SU-DHL-6 (cell line): Measurements from ENCODE around the gene TUBAL3.

ENCODE experiments used
- H2AFZ ChIP-seq: fragments of 200-600 bp; sonication (generic); 2 replicates; pipeline ENCODE4 v1.6.1; 2014; ENCODE audit warnings: low read depth, mild to moderate bottlenecking, moderate library complexity, mixed read lengths, antibody characterized with exemption, low read length; ENCODE audit not compliant: severe bottlenecking
- H3F3A ChIP-seq: fragments of 200-600 bp; shearing (Covaris generic); 2 replicates; pipeline ENCODE4 v1.6.0; 2016; ENCODE audit warnings: antibody characterized with exemption, mild to moderate bottlenecking; ENCODE audit not compliant: insufficient read depth
- H3K27ac ChIP-seq: fragments of 200-600 bp; sonication (generic); 2 replicates; pipeline ENCODE4 v1.5.1; 2016; ENCODE audit warnings: low read depth, mild to moderate bottlenecking, low read length, moderate library complexity, mixed read lengths
- H3K27me3 ChIP-seq: fragments of 200-600 bp; sonication (generic), shearing (Covaris generic); 2 replicates; pipeline ENCODE4 v1.6.0; 2014; ENCODE audit warnings: mild to moderate bottlenecking, low read length
- H3K36me3 ChIP-seq: fragments of 200-600 bp; sonication (generic); 2 replicates; pipeline ENCODE4 v1.6.1; 2014; ENCODE audit warnings: mild to moderate bottlenecking, low read length, mixed read lengths
- H3K4me2 ChIP-seq: fragments of 300-600, 200-600 bp; shearing (Covaris generic), sonication (generic); 2 replicates; pipeline ENCODE4 v1.6.0; 2014; ENCODE audit warnings: low read length, low read depth, mild to moderate bottlenecking; ENCODE audit not compliant: poor library complexity, severe bottlenecking
- H3K4me3 ChIP-seq: fragments of 200-600 bp; sonication (generic); 2 replicates; pipeline ENCODE4 v1.5.1; 2014; ENCODE audit warnings: antibody characterized with exemption, low read length, mild to moderate bottlenecking, mixed read lengths; ENCODE audit not compliant: insufficient read depth, poor library complexity, severe bottlenecking
- H3K79me2 ChIP-seq: fragments of 200-600 bp; sonication (generic); 2 replicates; pipeline ENCODE4 v1.6.1; 2014; ENCODE audit warnings: mild to moderate bottlenecking, low read length, moderate library complexity; ENCODE audit not compliant: insufficient read depth
- H3K9ac ChIP-seq: fragments of 200-600 bp; sonication (generic); 2 replicates; pipeline ENCODE4 v1.7.0; 2014; ENCODE audit warnings: mild to moderate bottlenecking, low read length
- H3K9me2 ChIP-seq: fragments of 200-600 bp; sonication (generic); replicated peaks from 2 replicates; pipeline ENCODE4 v1.6.1; 2014; ENCODE audit warnings: low read length; ENCODE audit not compliant: insufficient read depth
- H3K9me3 ChIP-seq: fragments of 200-600 bp; sonication (generic); 2 replicates; pipeline ENCODE4 v1.6.1; 2014; ENCODE audit warnings: low read length, mixed read lengths; ENCODE audit not compliant: insufficient read depth
- H4K20me1 ChIP-seq: fragments of 200-600 bp; sonication (generic); 2 replicates; pipeline ENCODE4 v1.6.1; 2014; ENCODE audit warnings: low read depth, mild to moderate bottlenecking, antibody characterized with exemption, low read length, moderate library complexity, mixed read lengths
- EZH2phosphoT487 ChIP-seq: fragments of 200-600 bp; sonication (generic), shearing (Covaris generic); conservative IDR thresholded peaks from 2 replicates; pipeline ENCODE4 v1.6.1; 2018; ENCODE audit warnings: mild to moderate bottlenecking, antibody characterized with exemption, low read length, moderate library complexity, mixed read lengths
- TF ChIP-seq, protein P1 (sequence below): fragments of 200-600 bp; sonication (generic); IDR thresholded peaks from one replicate; pipeline ENCODE4 v1.5.1; 2017; ENCODE audit warnings: antibody characterized with exemption, mild to moderate bottlenecking, low read length, moderate library complexity; ENCODE audit not compliant: insufficient read depth, poor library complexity, severe bottlenecking

Gene TUBAL3

DNA sequence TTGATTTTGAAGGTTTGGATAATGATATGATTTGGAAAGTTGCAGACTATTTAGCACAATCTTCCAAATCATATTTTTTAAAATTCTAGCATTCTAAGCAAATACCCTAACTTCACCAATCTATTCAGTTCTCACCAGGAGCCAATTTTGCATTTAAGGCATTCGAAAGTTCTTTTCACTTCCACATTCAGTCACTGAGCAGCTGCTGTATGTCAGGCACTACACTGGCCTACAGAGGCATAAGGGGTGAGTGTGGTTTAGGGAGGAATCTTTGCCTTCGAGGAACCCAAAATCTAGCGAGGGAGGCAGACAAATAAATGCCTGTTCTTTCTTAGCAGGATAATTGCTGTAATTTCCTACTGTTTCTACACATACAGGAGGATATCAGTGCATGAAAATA, 50.6 kb downstream of the TUBAL3 start:
- Histone ChIP-seq H3K4me3 (no peak overlapping the region), H2AFZ (no peak overlapping the region), H3K27me3 (no peaks in the 10 kb centered on the region), H3F3A (no peaks in the 10 kb centered on the region), H4K20me1 (no peaks in the 10 kb centered on the region), H3K4me2 (no peak overlapping the region), H3K79me2 (no peaks in the 10 kb centered on the region), H3K9me2 (no peaks in the 10 kb centered on the region), H3K36me3 (no peaks in the 10 kb centered on the region), H3K9ac (no peak overlapping the region), H3K9me3 (no peaks in the 10 kb centered on the region), H3K27ac (no peak overlapping the region)
- TF ChIP-seq, protein P1, sequence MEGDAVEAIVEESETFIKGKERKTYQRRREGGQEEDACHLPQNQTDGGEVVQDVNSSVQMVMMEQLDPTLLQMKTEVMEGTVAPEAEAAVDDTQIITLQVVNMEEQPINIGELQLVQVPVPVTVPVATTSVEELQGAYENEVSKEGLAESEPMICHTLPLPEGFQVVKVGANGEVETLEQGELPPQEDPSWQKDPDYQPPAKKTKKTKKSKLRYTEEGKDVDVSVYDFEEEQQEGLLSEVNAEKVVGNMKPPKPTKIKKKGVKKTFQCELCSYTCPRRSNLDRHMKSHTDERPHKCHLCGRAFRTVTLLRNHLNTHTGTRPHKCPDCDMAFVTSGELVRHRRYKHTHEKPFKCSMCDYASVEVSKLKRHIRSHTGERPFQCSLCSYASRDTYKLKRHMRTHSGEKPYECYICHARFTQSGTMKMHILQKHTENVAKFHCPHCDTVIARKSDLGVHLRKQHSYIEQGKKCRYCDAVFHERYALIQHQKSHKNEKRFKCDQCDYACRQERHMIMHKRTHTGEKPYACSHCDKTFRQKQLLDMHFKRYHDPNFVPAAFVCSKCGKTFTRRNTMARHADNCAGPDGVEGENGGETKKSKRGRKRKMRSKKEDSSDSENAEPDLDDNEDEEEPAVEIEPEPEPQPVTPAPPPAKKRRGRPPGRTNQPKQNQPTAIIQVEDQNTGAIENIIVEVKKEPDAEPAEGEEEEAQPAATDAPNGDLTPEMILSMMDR = no peak
- no peak for TF ChIP-seq EZH2phosphoT487

DNA sequence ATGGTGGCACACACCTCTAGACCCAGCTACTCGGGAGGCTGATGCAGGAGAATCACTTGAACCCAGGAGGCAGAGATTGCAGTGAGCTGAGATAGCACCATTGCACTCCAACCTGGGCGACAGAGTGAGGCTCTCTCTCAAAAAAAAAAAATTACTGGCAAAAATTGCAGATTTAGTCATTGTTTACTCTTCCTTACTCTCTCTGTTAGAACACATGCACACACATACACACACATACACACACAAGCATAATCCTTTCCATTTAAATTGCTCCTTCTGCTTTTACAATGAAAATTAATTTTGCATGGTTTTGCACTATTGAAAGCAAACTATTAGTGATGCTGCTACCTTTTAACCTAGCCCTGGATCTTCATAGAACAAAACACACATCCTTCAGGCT, 55.3 kb downstream of the TUBAL3 start:
- no peaks in the 10 kb centered on the region for H3K9me3 ChIP-seq
- no peaks in the 10 kb centered on the region for H3K27me3 ChIP-seq
- H3K36me3 ChIP-seq = no peaks in the 10 kb centered on the region
- TF ChIP-seq, protein P1 = no peak
- TF ChIP-seq EZH2phosphoT487 = no peak
- H3F3A ChIP-seq = no peaks in the 10 kb centered on the region
- no peak overlapping the region for H3K4me3 ChIP-seq
- H3K27ac ChIP-seq = no peak overlapping the region
- no peaks in the 10 kb centered on the region for H3K79me2 ChIP-seq
- no peaks in the 10 kb centered on the region for H4K20me1 ChIP-seq
- H2AFZ ChIP-seq = no peak overlapping the region
- no peaks in the 10 kb centered on the region for H3K9me2 ChIP-seq
- H3K9ac ChIP-seq = no peak overlapping the region
- no peak overlapping the region for H3K4me2 ChIP-seq

DNA sequence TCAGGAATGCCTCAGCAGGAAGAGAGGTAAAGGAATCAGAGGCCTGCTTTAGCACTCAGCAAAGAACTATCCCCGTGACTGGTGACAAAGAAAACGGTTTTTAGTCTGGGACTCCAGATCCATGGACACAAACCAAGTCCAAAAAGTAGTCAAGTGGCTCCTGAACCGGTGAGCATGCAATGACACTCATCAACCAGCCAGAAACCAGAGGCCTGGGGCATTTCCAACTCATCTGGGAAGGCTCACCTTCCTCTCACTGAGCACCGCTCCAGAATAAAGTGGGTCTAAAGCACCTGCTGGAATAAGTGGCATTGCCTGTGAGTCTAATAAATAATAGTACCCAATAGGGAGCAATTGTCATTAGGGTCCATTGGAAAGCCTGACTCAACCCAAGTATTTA, 57.7 kb downstream of the TUBAL3 start:
- Histone ChIP-seq H3K4me3 (no peak overlapping the region), H3K4me2 (no peak overlapping the region), H4K20me1 (no peaks in the 10 kb centered on the region), H3F3A (no peaks in the 10 kb centered on the region), H2AFZ (no peak overlapping the region), H3K9ac (no peak overlapping the region), H3K27me3 (no peaks in the 10 kb centered on the region; the same call in 1 of the 2 replicates), H3K27ac (no peak overlapping the region), H3K9me3 (no peaks in the 10 kb centered on the region), H3K9me2 (no peaks in the 10 kb centered on the region), H3K36me3 (no peaks in the 10 kb centered on the region), H3K79me2 (no peaks in the 10 kb centered on the region)
- no peak for TF ChIP-seq EZH2phosphoT487
- TF ChIP-seq, protein P1 = no peak

DNA sequence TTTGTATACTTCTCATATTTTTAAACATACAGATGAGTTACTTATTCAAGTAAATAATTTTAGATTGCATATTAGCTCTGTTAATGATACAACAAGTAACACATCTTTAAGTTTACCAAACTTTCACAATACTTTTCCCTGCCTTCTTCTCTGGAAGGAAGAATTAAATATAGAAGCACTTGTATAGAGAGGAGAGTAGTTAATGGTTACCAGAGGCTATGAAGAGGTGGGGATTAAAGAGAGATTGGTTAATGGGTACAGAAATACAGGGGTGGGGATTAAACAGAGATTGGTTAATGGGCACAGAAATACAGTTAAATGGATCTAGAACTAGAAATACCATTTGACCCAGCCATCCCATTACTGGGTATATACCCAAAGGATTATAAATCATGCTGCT, 59.9 kb downstream of the TUBAL3 start:
- H3K9ac ChIP-seq = no peak overlapping the region

More for the DNA sequence above, 59.9 kb downstream of the TUBAL3 start:
- Histone ChIP-seq H3K27me3 (no peaks in the 10 kb centered on the region; the same call in 1 of the 2 replicates), H2AFZ (no peak overlapping the region), H3K4me3 (no peak overlapping the region), H3K79me2 (no peaks in the 10 kb centered on the region), H4K20me1 (no peaks in the 10 kb centered on the region), H3K9me2 (no peaks in the 10 kb centered on the region), H3K4me2 (no peak overlapping the region), H3F3A (no peaks in the 10 kb centered on the region), H3K36me3 (no peaks in the 10 kb centered on the region), H3K9me3 (no peaks in the 10 kb centered on the region), H3K27ac (no peak overlapping the region)
- TF ChIP-seq, protein P1 = no peak
- TF ChIP-seq EZH2phosphoT487 = no peak
